ENCODE measurements around the gene KCNC2. TPM values are rescaled to one million over a fixed set of nuclear protein-coding genes. Genes with fewer than 3 reads are reported as not detected.

The KCNC2 gene
- polyA plus RNA-seq, 1 donor from 2014 or later, result 7.4 TPM

GRCh38 chr12:75196408-75196807 is 13.2 kb downstream of the KCNC2 start:
- Histone ChIP-seq H3K9me2 (ENCODE audit: insufficient read depth, low read length) (no peaks in the 10 kb centered on the region), H3K36me3 (ENCODE audit: insufficient read depth, low read length) (no peaks in the 10 kb centered on the region), H3K9ac (ENCODE audit: low read length) (no peak overlapping the region), H3K4me2 (ENCODE audit: low read length) (no peak overlapping the region), H3K9me3 (ENCODE audit: low read length) (no peaks in the 10 kb centered on the region), H2AFZ (ENCODE audit: low read depth, low read length) (no peak overlapping the region), H3K4me3 (ENCODE audit: low read length) (no peak overlapping the region), H3K79me2 (replicated peaks; ENCODE audit: insufficient read depth, low read length) (no peaks in the 10 kb centered on the region), H3F3A (ENCODE audit: insufficient read depth, low read length, poor library complexity, severe bottlenecking) (no peaks in the 10 kb centered on the region), H3K27ac (ENCODE audit: low read length) (no peak overlapping the region), H3K27me3 (ENCODE audit: insufficient read depth, low read depth, low read length) (no peaks in the 10 kb centered on the region), H4K20me1 (ENCODE audit: insufficient read depth) (no peaks in the 10 kb centered on the region)
- TF ChIP-seq EP300 (conservative IDR thresholded peaks at IDR 0.05; ENCODE audit: poor library complexity, severe bottlenecking), result no peak
- no peak for TF ChIP-seq POLR2AphosphoS5 (IDR thresholded peaks at IDR 0.05)
- TF ChIP-seq CTCF (IDR thresholded peaks at IDR 0.05; ENCODE audit: poor library complexity, severe bottlenecking), result no peak
- TF ChIP-seq TAF1 (IDR thresholded peaks at IDR 0.05; ENCODE audit: low read depth), result no peak
- TF ChIP-seq RAD21 (conservative IDR thresholded peaks at IDR 0.05), result no peak
- TF ChIP-seq MXI1 (conservative IDR thresholded peaks at IDR 0.05; ENCODE audit: poor library complexity, severe bottlenecking), result no peak
- no peak for TF ChIP-seq EZH2 (IDR thresholded peaks at IDR 0.05; ENCODE audit: borderline replicate concordance, insufficient read depth, low read length, poor library complexity, severe bottlenecking)
- TF ChIP-seq REST (IDR thresholded peaks at IDR 0.05; ENCODE audit: borderline replicate concordance), result no peak
- no peak for TF ChIP-seq SMC3 (conservative IDR thresholded peaks at IDR 0.05; ENCODE audit: poor library complexity)

GRCh38 chr12:75194250-75194649 is 15.4 kb downstream of the KCNC2 start:
- Histone ChIP-seq H4K20me1 (ENCODE audit: insufficient read depth) (no peaks in the 10 kb centered on the region), H3K27me3 (ENCODE audit: insufficient read depth, low read depth, low read length) (no peaks in the 10 kb centered on the region), H3K9me3 (ENCODE audit: low read length) (no peaks in the 10 kb centered on the region), H3K27ac (ENCODE audit: low read length) (no peak overlapping the region), H3F3A (ENCODE audit: insufficient read depth, low read length, poor library complexity, severe bottlenecking) (no peaks in the 10 kb centered on the region), H3K79me2 (replicated peaks; ENCODE audit: insufficient read depth, low read length) (no peaks in the 10 kb centered on the region), H3K4me2 (ENCODE audit: low read length) (no peak overlapping the region), H3K9ac (ENCODE audit: low read length) (no peak overlapping the region), H3K4me3 (ENCODE audit: low read length) (no peak overlapping the region), H3K36me3 (ENCODE audit: insufficient read depth, low read length) (no peaks in the 10 kb centered on the region), H3K9me2 (ENCODE audit: insufficient read depth, low read length) (no peaks in the 10 kb centered on the region), H2AFZ (ENCODE audit: low read depth, low read length) (no peak overlapping the region)
- TF ChIP-seq MXI1 (conservative IDR thresholded peaks at IDR 0.05; ENCODE audit: poor library complexity, severe bottlenecking) (no peak), EZH2 (IDR thresholded peaks at IDR 0.05; ENCODE audit: borderline replicate concordance, insufficient read depth, low read length, poor library complexity, severe bottlenecking) (no peak), POLR2AphosphoS5 (IDR thresholded peaks at IDR 0.05) (no peak), TAF1 (IDR thresholded peaks at IDR 0.05; ENCODE audit: low read depth) (no peak), SMC3 (conservative IDR thresholded peaks at IDR 0.05; ENCODE audit: poor library complexity) (no peak), EP300 (conservative IDR thresholded peaks at IDR 0.05; ENCODE audit: poor library complexity, severe bottlenecking) (no peak), REST (IDR thresholded peaks at IDR 0.05; ENCODE audit: borderline replicate concordance) (no peak), RAD21 (conservative IDR thresholded peaks at IDR 0.05) (no peak), CTCF (IDR thresholded peaks at IDR 0.05; ENCODE audit: poor library complexity, severe bottlenecking) (no peak)
